LNCAP (cell line): ENCODE measurements around the gene SH3RF1.

Experiments used
- CTCF ChIP-seq: fragments of 450-650 bp; IDR thresholded peaks from 2 replicates; pipeline ENCODE4 v1.5.1; 2017; ENCODE audit warnings: mild to moderate bottlenecking

The SH3RF1 gene

GRCh38 chr4:169115144-169115896 is 155.4 kb downstream of the SH3RF1 start:
- TF ChIP-seq CTCF: no peak

GRCh38 chr4:169114341-169114974 is 156.3 kb downstream of the SH3RF1 start:
- no peak for TF ChIP-seq CTCF

GRCh38 chr4:169110633-169111032 is 160.1 kb downstream of the SH3RF1 start:
- no peak for TF ChIP-seq CTCF

DNA sequence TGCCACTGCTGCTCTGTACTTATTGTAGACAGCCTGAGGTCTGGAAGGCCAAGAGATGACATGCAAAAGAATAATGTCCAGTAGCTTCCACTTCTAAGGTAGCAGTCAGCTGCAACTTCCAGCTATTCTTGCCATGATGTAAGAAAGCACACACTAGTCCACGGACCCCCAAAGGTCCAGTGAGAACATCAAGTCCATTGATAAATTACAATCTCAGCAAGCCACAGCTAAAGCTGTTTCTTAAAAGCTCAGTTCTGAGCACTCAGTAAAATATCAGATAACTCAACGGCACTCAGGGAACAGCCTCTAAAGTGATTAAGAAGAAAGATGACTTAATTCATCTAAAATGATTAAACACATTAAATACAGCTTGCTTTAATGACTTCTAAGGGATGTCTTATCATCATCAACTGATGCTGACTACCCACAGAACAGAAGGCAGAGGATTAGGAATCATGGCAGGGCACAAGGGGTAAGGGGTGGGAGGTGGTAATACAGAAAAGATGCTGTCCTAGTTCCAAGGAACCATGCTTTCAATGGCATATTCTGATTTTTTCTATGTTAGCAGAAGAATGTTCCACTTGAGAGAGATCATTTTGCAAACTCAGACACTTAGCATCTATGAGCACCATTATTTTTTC is 161.6 kb downstream of the SH3RF1 start:
- TF ChIP-seq CTCF: no peak

GRCh38 chr4:169108303-169108702 is 162.5 kb downstream of the SH3RF1 start:
- no peak for TF ChIP-seq CTCF

DNA sequence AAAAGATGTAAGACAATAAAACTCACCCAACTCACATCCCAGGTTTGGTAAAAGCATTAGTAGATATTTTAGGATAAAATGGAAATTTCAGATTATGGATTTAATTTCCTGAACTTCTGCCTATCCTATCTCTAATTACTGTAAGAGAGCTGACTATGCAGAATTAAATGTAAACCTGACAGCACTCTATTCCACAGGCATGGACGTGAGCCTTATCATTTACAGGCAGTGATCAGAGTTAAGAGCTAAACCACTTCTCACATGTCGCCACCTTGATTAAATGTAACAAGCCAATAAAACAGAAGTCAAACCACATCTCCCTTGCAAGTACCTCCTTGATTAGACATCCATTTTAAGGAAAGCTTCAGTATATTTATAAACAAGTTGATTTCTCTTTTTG is 163.2 kb downstream of the SH3RF1 start:
- TF ChIP-seq CTCF: no peak

GRCh38 chr4:169106696-169107229 is 164.0 kb downstream of the SH3RF1 start:
- TF ChIP-seq CTCF: no peak
